ENCODE results near the gene FAF1. TPM values are rescaled to one million over a fixed set of nuclear protein-coding genes. Genes with fewer than 3 reads are reported as not detected.

FAF1 gene
- total and polyA plus RNA-seq, 9 of the 15 experiments (the other 6 are each of a cell fraction or from before 2014, with no cell fraction given) = 48.7 to 225 (median 118) TPM

GRCh38 chr1:50959913-50960844, at the start of gene FAF1 (continued):
- TF ChIP-seq ZNF586 (CRISPR knock-in tag; conservative IDR thresholded peaks at IDR 0.05) (no peak), SNRNP70 (optimal IDR thresholded peaks at IDR 0.05; ENCODE audit: low read depth, low read length) (no peak), TEAD2 (tag; IDR thresholded peaks at IDR 0.05) (no peak), ZBTB33 (CRISPR knock-in tag; IDR thresholded peaks at IDR 0.05) (peak; percentile 47; the same call in 1 of the 2 replicates), CEBPB (tag; IDR thresholded peaks at IDR 0.05) (peak; percentile 85), IFI16 (CRISPR knock-in tag; IDR thresholded peaks at IDR 0.05) (no peak), NR1H2 (CRISPR knock-in tag; IDR thresholded peaks at IDR 0.05) (0 out of 2 replicates have a peak, but pooled peaks have one; percentile 83), ETV1 (tag; conservative IDR thresholded peaks at IDR 0.05; ENCODE audit: low read depth) (peak; percentile 56), RFX5 (IDR thresholded peaks at IDR 0.05; ENCODE audit: low read depth, low read length) (0 out of 2 replicates have a peak, but pooled peaks have one; percentile 40), HDAC2 (IDR thresholded peaks at IDR 0.05) (peak; percentile 92), PML (IDR thresholded peaks at IDR 0.05; ENCODE audit: low read length) (peak; percentile 89), CHD7 (IDR thresholded peaks at IDR 0.05; ENCODE audit: low read depth, low read length) (no peak), BRCA1 (IDR thresholded peaks at IDR 0.05) (no peak), BRCA1 (CRISPR knock-in tag; IDR thresholded peaks at IDR 0.05) (no peak), ERF (CRISPR knock-in tag; IDR thresholded peaks at IDR 0.05) (0 out of 2 replicates have a peak, but pooled peaks have one; percentile 21)

All from K562 (cell line).